Loucy (cell line): Measurements from ENCODE around the gene RAB8B.

Experiments used
- H2AFZ ChIP-seq: fragments of 200-600 bp; sonication (generic); 2 replicates; pipeline ENCODE4 v1.6.0; 2016; ENCODE audit warnings: antibody characterized with exemption, mild to moderate bottlenecking, low read length, moderate library complexity
- H3F3A ChIP-seq: fragments of 200-600 bp; 2 replicates; pipeline ENCODE4 v1.6.0; 2016; ENCODE audit warnings: antibody characterized with exemption, low read depth, mild to moderate bottlenecking
- H3K27me3 ChIP-seq: fragments of 200-600 bp; sonication (generic); 2 replicates; pipeline ENCODE4 v1.6.1; 2014; ENCODE audit warnings: low read length, mild to moderate bottlenecking; ENCODE audit not compliant: insufficient read depth, poor library complexity, severe bottlenecking
- H3K36me3 ChIP-seq: fragments of 200-600 bp; sonication (generic); 2 replicates; pipeline ENCODE4 v1.6.1; 2016; ENCODE audit warnings: low read length; ENCODE audit not compliant: insufficient read depth
- H3K4me1 ChIP-seq: fragments of 200-600 bp; sonication (generic); 2 replicates; pipeline ENCODE4 v1.5.1; 2014; ENCODE audit warnings: low read length, mild to moderate bottlenecking; ENCODE audit not compliant: insufficient read depth, poor library complexity, severe bottlenecking
- H3K4me2 ChIP-seq: fragments of 200-600 bp; sonication (generic); 2 replicates; pipeline ENCODE4 v1.6.0; 2014; ENCODE audit warnings: antibody characterized with exemption, low read length, low read depth, mild to moderate bottlenecking; ENCODE audit not compliant: poor library complexity, severe bottlenecking
- H3K4me3 ChIP-seq: fragments of 200-600 bp; sonication (generic); 2 replicates; pipeline ENCODE4 v1.5.1; 2014; ENCODE audit warnings: low read length, mild to moderate bottlenecking, mixed read lengths; ENCODE audit not compliant: poor library complexity, severe bottlenecking
- H3K79me2 ChIP-seq: fragments of 200-600 bp; sonication (generic); 2 replicates; pipeline ENCODE4 v1.6.1; 2014; ENCODE audit warnings: low read length; ENCODE audit not compliant: insufficient read depth
- H3K9ac ChIP-seq: fragments of 200-600 bp; sonication (generic); 2 replicates; pipeline ENCODE4 v1.6.0; 2014; ENCODE audit warnings: mild to moderate bottlenecking, low read depth, low read length, moderate library complexity; ENCODE audit not compliant: poor library complexity, severe bottlenecking
- H3K9me2 ChIP-seq: fragments of 200-600 bp; sonication (generic); replicated peaks from 2 replicates; pipeline ENCODE4 v1.6.1; 2016; ENCODE audit warnings: low read depth, low read length, mixed read lengths
- H3K9me3 ChIP-seq: fragments of 200-600 bp; sonication (generic); 2 replicates; pipeline ENCODE4 v1.6.1; 2014; ENCODE audit warnings: mild to moderate bottlenecking, antibody characterized with exemption, low read length, low read depth; ENCODE audit not compliant: insufficient read depth
- H4K20me1 ChIP-seq: fragments of 200-600 bp; sonication (generic); 2 replicates; pipeline ENCODE4 v1.6.0; 2014; ENCODE audit warnings: antibody characterized with exemption, low read length, mild to moderate bottlenecking; ENCODE audit not compliant: insufficient read depth, poor library complexity, severe bottlenecking
- EZH2phosphoT487 ChIP-seq: fragments of 200-600 bp; IDR thresholded peaks from 2 replicates; pipeline ENCODE4 v1.6.1; 2018; ENCODE audit warnings: antibody characterized with exemption, mild to moderate bottlenecking, moderate library complexity, borderline replicate concordance
- TF ChIP-seq, protein P1 (sequence below): fragments of 200-600 bp; sonication (generic); conservative IDR thresholded peaks from 2 replicates; pipeline ENCODE4 v1.5.1; 2014; ENCODE audit warnings: mild to moderate bottlenecking, antibody characterized with exemption, low read length

RAB8B gene

GRCh38 chr15:63191895-63192618 is 2.7 kb downstream of the RAB8B start:
- H3K9ac ChIP-seq, result peak overlapping the region; percentile 97
- TF ChIP-seq, protein P1, sequence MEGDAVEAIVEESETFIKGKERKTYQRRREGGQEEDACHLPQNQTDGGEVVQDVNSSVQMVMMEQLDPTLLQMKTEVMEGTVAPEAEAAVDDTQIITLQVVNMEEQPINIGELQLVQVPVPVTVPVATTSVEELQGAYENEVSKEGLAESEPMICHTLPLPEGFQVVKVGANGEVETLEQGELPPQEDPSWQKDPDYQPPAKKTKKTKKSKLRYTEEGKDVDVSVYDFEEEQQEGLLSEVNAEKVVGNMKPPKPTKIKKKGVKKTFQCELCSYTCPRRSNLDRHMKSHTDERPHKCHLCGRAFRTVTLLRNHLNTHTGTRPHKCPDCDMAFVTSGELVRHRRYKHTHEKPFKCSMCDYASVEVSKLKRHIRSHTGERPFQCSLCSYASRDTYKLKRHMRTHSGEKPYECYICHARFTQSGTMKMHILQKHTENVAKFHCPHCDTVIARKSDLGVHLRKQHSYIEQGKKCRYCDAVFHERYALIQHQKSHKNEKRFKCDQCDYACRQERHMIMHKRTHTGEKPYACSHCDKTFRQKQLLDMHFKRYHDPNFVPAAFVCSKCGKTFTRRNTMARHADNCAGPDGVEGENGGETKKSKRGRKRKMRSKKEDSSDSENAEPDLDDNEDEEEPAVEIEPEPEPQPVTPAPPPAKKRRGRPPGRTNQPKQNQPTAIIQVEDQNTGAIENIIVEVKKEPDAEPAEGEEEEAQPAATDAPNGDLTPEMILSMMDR, result no peak
- no peak for TF ChIP-seq EZH2phosphoT487
- peaks cover 26% of the 10 kb centered on the region for H4K20me1 ChIP-seq
- peak overlapping the region; percentile 88 for H3K4me3 ChIP-seq
- no peak overlapping the region for H2AFZ ChIP-seq
- H3K4me2 ChIP-seq, result peak overlapping the region; percentile 74
- peaks cover 71% of the 10 kb centered on the region for H3K79me2 ChIP-seq
- H3K4me1 ChIP-seq, result peaks cover 64% of the 10 kb centered on the region
- H3K9me3 ChIP-seq, result no peaks in the 10 kb centered on the region
- H3F3A ChIP-seq, result peaks cover 9% of the 10 kb centered on the region
- no peaks in the 10 kb centered on the region for H3K27me3 ChIP-seq
- H3K9me2 ChIP-seq, result no peaks in the 10 kb centered on the region
- no peaks in the 10 kb centered on the region for H3K36me3 ChIP-seq

- peaks cover 69% of the 10 kb centered on the region for H3K4me1 ChIP-seq
- H3K36me3 ChIP-seq, result no peaks in the 10 kb centered on the region
- H3K4me3 ChIP-seq, result peak overlapping the region; percentile 88
- H3F3A ChIP-seq, result peaks cover 9% of the 10 kb centered on the region
- no peak overlapping the region for H2AFZ ChIP-seq
- peak overlapping the region; percentile 74 for H3K4me2 ChIP-seq
- peak overlapping the region; percentile 66 for H3K9ac ChIP-seq
- H3K79me2 ChIP-seq, result peaks cover 78% of the 10 kb centered on the region
- no peaks in the 10 kb centered on the region for H3K27me3 ChIP-seq
- H3K9me3 ChIP-seq, result no peaks in the 10 kb centered on the region
- TF ChIP-seq EZH2phosphoT487, result no peak
- TF ChIP-seq, protein P1, result no peak
- H4K20me1 ChIP-seq, result peaks cover 26% of the 10 kb centered on the region
- H3K9me2 ChIP-seq, result no peaks in the 10 kb centered on the region
These were observed 3.3 kb downstream of the RAB8B start for GRCh38 chr15:63192619-63193206.

- Histone ChIP-seq H3K36me3 (no peaks in the 10 kb centered on the region), H3F3A (peaks cover 9% of the 10 kb centered on the region), H3K4me1 (peaks cover 78% of the 10 kb centered on the region), H3K9ac (peak overlapping the region; percentile 66), H3K27me3 (no peaks in the 10 kb centered on the region), H3K79me2 (peaks cover 93% of the 10 kb centered on the region), H3K4me3 (peak overlapping the region; percentile 88), H3K9me3 (no peaks in the 10 kb centered on the region), H4K20me1 (peaks cover 40% of the 10 kb centered on the region), H3K4me2 (peak overlapping the region; percentile 74), H3K9me2 (no peaks in the 10 kb centered on the region), H2AFZ (no peak overlapping the region)
- no peak for TF ChIP-seq EZH2phosphoT487
- TF ChIP-seq, protein P1, result no peak
These were observed 4.9 kb downstream of the RAB8B start for GRCh38 chr15:63194302-63194701.
